Stimulated activated CD8-positive, alpha-beta memory T cell treated with anti-CD3 and anti-CD28 coated beads, Interleukin-2, amount 100 ng/mL, for 1 hour (primary cell): ENCODE measurements around the gene GPR143.
"Not testable (repeated sequence)": the region's sequence is repeated elsewhere in the genome, so short reads cannot be mapped to it uniquely, and the experiment has no call there.

Source experiments
- DNase-seq, 2 donors: peaks; one replicate each; pipeline ENCODE4 v3.0.0-alpha.2; 2020; ENCODE audit warnings: low read depth in 2 of 2

Gene GPR143

GRCh38 chrX:9765737-9766097 lies at the start of gene GPR143:
Gene GPR143 (minus strand): TSS chrX:9765847. CDS start chrX:9765817, 30 bp downstream.
- no peak for DNase-seq

- DNase-seq = not testable (repeated sequence)
Observed at GRCh38 chrX:9811086-9811485, 45.4 kb upstream of the GPR143 start.

- not testable (repeated sequence) for DNase-seq
Observed at GRCh38 chrX:9809876-9810275, 44.2 kb upstream of the GPR143 start.

GRCh38 chrX:9807355-9808182 lies 41.9 kb upstream of the GPR143 start:
- DNase-seq = no peak

- no peak for DNase-seq
Observed at GRCh38 chrX:9805956-9806355, 40.3 kb upstream of the GPR143 start.

GRCh38 chrX:9804444-9804843 lies 38.8 kb upstream of the GPR143 start:
- DNase-seq = no peak

GRCh38 chrX:9802737-9803136 lies 37.1 kb upstream of the GPR143 start:
- no peak for DNase-seq

- DNase-seq = no peak
Observed at GRCh38 chrX:9797384-9798360, 32.0 kb upstream of the GPR143 start.

- no peak for DNase-seq
Observed at GRCh38 chrX:9794495-9794894, 28.8 kb upstream of the GPR143 start.

- no peak for DNase-seq
Observed at GRCh38 chrX:9790866-9791265, 25.2 kb upstream of the GPR143 start.

GRCh38 chrX:9789555-9789954 lies 23.9 kb upstream of the GPR143 start:
- DNase-seq = no peak

- no peak for DNase-seq
Observed at GRCh38 chrX:9788911-9789310, 23.3 kb upstream of the GPR143 start.

- DNase-seq = no peak
Observed at GRCh38 chrX:9786798-9787635, 21.4 kb upstream of the GPR143 start.

- DNase-seq = no peak
Observed at GRCh38 chrX:9785944-9786797, 20.5 kb upstream of the GPR143 start, which contains the start of gene SHROOM2. Gene SHROOM2 (plus strand): TSS chrX:9786429. CDS start chrX:9786546, 117 bp downstream.

GRCh38 chrX:9785254-9785943 lies 19.8 kb upstream of the GPR143 start:
- no peak for DNase-seq

GRCh38 chrX:9784332-9784731 lies 18.7 kb upstream of the GPR143 start:
- no peak for DNase-seq

- DNase-seq = no peak
Observed at GRCh38 chrX:9781941-9782340, 16.3 kb upstream of the GPR143 start.

- no peak for DNase-seq
Observed at GRCh38 chrX:9775930-9776329, 10.3 kb upstream of the GPR143 start.

GRCh38 chrX:9772943-9773342 lies 7.3 kb upstream of the GPR143 start:
- no peak for DNase-seq

GRCh38 chrX:9770319-9770718 lies 4.7 kb upstream of the GPR143 start:
- no peak for DNase-seq
